ENCODE results near the gene KCNIP4. TPM values are rescaled to one million over a fixed set of nuclear protein-coding genes. Genes with fewer than 3 reads are reported as not detected.

Gene KCNIP4
- total RNA-seq, 1 donor from 2014 or later: not detected

DNA sequence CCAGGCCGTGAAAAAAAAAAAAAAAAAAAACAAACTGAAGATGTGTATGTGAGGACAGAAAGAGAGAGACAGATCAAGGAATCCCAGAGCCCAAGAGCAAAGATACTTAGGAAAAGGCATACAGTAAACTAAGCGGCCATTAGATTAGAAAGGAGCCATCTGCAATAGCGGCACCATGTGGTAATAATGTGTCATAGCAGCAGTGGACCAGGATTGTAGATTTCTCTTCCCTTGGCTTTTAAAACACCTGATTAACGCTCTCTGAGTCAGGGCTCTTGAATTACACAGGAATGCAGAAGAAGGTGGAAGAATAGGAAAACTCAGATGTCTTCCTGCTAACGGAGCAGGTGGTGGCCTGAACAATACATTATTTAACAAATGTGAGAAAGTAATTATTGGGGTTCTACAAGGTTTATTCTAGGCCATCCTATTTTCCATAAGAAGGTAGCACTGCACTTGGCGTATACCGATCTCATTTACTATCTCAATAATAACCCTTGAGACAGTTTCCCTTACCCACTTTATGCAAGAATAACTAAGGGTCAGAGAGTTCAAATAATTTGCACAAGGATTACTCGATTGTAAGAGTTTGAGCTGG, 182.7 kb downstream of the KCNIP4 start:
- no peaks in the 10 kb centered on the region for H3K36me3 Mint-ChIP-seq (ENCODE audit: low read depth)
- ChIA-PET CTCF (interaction anchor here (0.8 kb wide), 2 partner anchors 13 to 19 kb away, joined by 3 read pairs; no protein-coding TSS in a partner anchor), POLR2A (no interaction called here)
- intact Hi-C loops (cut with micrococcal nuclease): loop anchor here (5.0 kb wide), 1 partner anchor 1349 kb away; no protein-coding TSS in a partner anchor
- H3K27ac Mint-ChIP-seq: no peak overlapping the region
- ATAC-seq (ENCODE audit: low read depth) (no peak), DNase-seq (no peak)
- H3K4me1 Mint-ChIP-seq: no peaks in the 10 kb centered on the region
- no peak overlapping the region for H3K4me3 Mint-ChIP-seq
- H3K27me3 Mint-ChIP-seq: no peaks in the 10 kb centered on the region
- H3K9me3 Mint-ChIP-seq: no peaks in the 10 kb centered on the region
- TF ChIP-seq, protein P1, sequence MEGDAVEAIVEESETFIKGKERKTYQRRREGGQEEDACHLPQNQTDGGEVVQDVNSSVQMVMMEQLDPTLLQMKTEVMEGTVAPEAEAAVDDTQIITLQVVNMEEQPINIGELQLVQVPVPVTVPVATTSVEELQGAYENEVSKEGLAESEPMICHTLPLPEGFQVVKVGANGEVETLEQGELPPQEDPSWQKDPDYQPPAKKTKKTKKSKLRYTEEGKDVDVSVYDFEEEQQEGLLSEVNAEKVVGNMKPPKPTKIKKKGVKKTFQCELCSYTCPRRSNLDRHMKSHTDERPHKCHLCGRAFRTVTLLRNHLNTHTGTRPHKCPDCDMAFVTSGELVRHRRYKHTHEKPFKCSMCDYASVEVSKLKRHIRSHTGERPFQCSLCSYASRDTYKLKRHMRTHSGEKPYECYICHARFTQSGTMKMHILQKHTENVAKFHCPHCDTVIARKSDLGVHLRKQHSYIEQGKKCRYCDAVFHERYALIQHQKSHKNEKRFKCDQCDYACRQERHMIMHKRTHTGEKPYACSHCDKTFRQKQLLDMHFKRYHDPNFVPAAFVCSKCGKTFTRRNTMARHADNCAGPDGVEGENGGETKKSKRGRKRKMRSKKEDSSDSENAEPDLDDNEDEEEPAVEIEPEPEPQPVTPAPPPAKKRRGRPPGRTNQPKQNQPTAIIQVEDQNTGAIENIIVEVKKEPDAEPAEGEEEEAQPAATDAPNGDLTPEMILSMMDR (IDR thresholded peaks at IDR 0.05): no peak

DNA sequence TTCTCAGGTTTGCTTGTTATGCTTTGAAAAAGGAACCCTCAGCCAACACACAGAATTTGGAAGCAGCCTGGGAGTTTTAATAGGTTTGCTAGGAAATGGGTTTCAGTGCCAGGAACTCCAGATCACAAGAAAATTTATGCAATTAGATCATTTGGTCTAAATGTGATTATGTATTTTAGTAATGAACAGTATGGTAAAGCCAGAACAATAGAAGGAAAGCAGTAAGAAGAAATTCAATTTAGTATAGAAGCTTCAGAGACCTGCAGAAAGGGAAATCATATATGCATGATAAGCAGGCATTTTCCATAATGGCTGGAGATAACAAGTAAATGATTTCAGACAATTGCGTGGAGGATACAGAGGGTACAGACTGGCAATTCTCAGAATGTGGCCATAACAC, 184.7 kb downstream of the KCNIP4 start:
- H3K27me3 Mint-ChIP-seq: no peaks in the 10 kb centered on the region
- ChIA-PET CTCF (no interaction called here), POLR2A (no interaction called here)
- no peak overlapping the region for H3K27ac Mint-ChIP-seq
- no peaks in the 10 kb centered on the region for H3K36me3 Mint-ChIP-seq (ENCODE audit: low read depth)
- TF ChIP-seq, protein P1 (IDR thresholded peaks at IDR 0.05): no peak
- H3K4me3 Mint-ChIP-seq: no peak overlapping the region
- H3K9me3 Mint-ChIP-seq: no peaks in the 10 kb centered on the region
- ATAC-seq (ENCODE audit: low read depth) (no peak), DNase-seq (no peak)
- intact Hi-C loops (cut with micrococcal nuclease): no loop called here
- H3K4me1 Mint-ChIP-seq: no peaks in the 10 kb centered on the region

DNA sequence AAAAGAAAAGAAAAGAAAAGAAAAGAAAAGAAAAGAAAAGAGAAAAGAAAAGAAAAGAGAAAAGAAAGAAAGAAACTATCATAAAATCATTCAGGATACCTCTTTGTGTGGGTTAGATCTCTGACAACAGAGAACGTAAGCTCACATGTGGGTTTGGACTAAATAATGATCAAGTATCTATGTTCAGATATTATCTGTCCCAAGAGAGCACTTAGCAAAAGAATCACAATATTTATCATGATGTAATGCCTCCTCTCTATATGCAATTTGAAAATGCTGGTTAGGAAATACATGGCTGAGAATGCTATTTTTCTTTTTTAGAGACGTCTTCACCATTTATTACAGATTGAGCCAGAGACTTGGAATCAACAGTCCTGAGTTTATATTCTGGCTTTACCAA, 191.3 kb downstream of the KCNIP4 start:
- H3K4me3 Mint-ChIP-seq: no peak overlapping the region
- POLR2A ChIA-PET: no interaction called here

DNA sequence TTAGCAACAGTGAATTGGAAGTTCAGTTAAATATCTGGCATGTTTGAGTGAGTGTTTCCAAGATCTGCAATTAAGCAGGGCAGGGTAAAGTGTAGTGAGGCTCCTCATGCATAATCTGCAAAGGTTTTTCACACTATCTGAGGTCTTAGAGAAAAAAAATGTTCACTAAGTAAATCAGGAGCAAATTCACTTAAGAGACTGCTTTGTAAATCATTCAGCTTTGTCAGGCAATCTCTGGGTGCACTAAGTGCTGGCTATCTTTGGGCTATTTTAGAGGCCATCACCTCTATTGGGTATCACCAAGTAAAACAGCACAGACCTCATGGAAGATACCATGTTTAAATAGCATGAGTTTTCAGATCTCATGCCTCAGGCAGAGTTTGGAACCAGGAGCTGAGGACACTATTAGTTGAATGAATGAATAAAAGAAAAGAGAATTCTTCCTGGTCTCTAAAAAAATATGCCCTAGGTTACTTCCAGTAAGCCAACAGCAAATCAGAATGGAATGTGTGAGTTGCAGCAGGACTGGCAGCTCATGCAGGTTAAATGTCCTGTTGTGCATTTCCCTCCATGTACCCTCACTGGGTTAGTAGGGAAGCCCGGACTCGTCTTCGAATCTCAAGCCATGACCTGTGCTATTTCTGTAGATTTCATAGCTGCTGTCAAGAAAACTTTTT, 195.3 kb downstream of the KCNIP4 start:
- H3K27me3 Mint-ChIP-seq: no peaks in the 10 kb centered on the region
- POLR2A ChIA-PET: no interaction called here
- DNase-seq (no peak), ATAC-seq (ENCODE audit: low read depth) (no peak)
- H3K4me3 Mint-ChIP-seq: no peak overlapping the region
- H3K36me3 Mint-ChIP-seq (ENCODE audit: low read depth): no peaks in the 10 kb centered on the region
- intact Hi-C loops (cut with micrococcal nuclease): no loop called here
- H3K4me1 Mint-ChIP-seq: no peaks in the 10 kb centered on the region
- CTCF ChIA-PET: no interaction called here
- H3K27ac Mint-ChIP-seq: no peak overlapping the region
- H3K9me3 Mint-ChIP-seq: no peaks in the 10 kb centered on the region
- TF ChIP-seq, protein P1 (IDR thresholded peaks at IDR 0.05): no peak

More for the DNA sequence above, 191.3 kb downstream of the KCNIP4 start:
- no peak overlapping the region for H3K27ac Mint-ChIP-seq
- ATAC-seq (ENCODE audit: low read depth) (no peak), DNase-seq (no peak)
- intact Hi-C loops (cut with micrococcal nuclease): no loop called here
- no peaks in the 10 kb centered on the region for H3K36me3 Mint-ChIP-seq (ENCODE audit: low read depth)
- CTCF ChIA-PET: no interaction called here
- no peaks in the 10 kb centered on the region for H3K27me3 Mint-ChIP-seq
- H3K4me1 Mint-ChIP-seq: no peaks in the 10 kb centered on the region
- no peaks in the 10 kb centered on the region for H3K9me3 Mint-ChIP-seq
- TF ChIP-seq, protein P1 (IDR thresholded peaks at IDR 0.05): no peak

DNA sequence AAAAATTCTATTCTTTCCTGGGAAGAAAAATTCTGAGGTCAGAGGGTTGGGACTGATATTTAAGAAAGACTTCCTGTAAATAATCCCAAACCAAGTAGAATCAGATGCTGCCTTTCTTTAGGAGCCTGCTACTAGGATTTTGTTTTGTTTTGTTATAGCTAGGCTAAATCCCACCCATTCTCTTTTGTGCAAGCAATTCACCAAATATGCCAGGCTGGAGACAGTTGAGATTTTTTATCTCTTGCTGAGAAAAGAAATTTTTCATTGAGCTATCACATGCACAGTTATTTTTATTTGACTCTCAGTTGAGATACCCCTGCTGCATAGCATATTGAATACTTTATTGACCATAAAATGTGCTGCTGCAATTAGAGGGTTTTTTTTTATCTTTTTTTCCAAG, 196.0 kb downstream of the KCNIP4 start:
- intact Hi-C loops (cut with micrococcal nuclease): no loop called here
- no peaks in the 10 kb centered on the region for H3K9me3 Mint-ChIP-seq
- H3K27ac Mint-ChIP-seq: no peak overlapping the region
- TF ChIP-seq, protein P1 (IDR thresholded peaks at IDR 0.05): no peak
- DNase-seq (no peak), ATAC-seq (ENCODE audit: low read depth) (no peak)
- ChIA-PET CTCF (no interaction called here), POLR2A (no interaction called here)
- H3K36me3 Mint-ChIP-seq (ENCODE audit: low read depth): no peaks in the 10 kb centered on the region
- no peak overlapping the region for H3K4me3 Mint-ChIP-seq
- H3K27me3 Mint-ChIP-seq: no peaks in the 10 kb centered on the region
- no peaks in the 10 kb centered on the region for H3K4me1 Mint-ChIP-seq
